IPS-18c (cell line): ENCODE data around the gene CFAP77.

Experiments
- H3K4me3 ChIP-seq: 2 replicates; pipeline ENCODE4 v1.7.0; 2013; ENCODE audit warnings: low read depth, mild to moderate bottlenecking, low read length, moderate library complexity; ENCODE audit not compliant: insufficient read depth
- H3K9me3 ChIP-seq: one replicate; pipeline ENCODE4 v1.6.1; 2013; ENCODE audit warnings: mild to moderate bottlenecking, low read length, moderate library complexity; ENCODE audit not compliant: control insufficient read depth, insufficient read depth

CFAP77 gene

GRCh38 chr9:132609184-132609583 is 199.2 kb downstream of the CFAP77 start:
- Histone ChIP-seq H3K9me3 (peaks cover 2% of the 10 kb centered on the region), H3K4me3 (no peak overlapping the region)

- Histone ChIP-seq H3K9me3 (peaks cover 2% of the 10 kb centered on the region), H3K4me3 (no peak overlapping the region)
Measured at GRCh38 chr9:132609829-132610228, 199.8 kb downstream of the CFAP77 start.

DNA sequence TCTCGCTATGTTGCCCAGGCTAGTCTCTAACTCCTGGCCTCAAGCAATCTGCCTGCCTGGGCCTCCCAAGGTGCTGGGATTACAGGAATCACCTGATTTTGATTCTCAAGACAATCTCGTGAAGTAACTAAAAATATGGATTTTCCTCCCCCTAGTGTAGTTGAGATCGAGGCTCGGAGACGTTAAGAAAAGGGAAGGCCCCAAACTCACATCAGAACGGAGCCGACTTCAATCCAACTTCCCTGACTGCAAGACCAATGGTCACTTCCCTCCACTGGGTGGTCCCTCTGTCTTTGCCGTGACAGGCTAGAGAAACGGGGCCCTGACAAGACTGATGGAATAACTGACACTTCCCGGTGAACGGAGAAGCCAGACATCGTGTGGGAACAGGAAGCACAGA is 200.7 kb downstream of the CFAP77 start:
- no peak overlapping the region for H3K4me3 ChIP-seq
- H3K9me3 ChIP-seq: no peaks in the 10 kb centered on the region

DNA sequence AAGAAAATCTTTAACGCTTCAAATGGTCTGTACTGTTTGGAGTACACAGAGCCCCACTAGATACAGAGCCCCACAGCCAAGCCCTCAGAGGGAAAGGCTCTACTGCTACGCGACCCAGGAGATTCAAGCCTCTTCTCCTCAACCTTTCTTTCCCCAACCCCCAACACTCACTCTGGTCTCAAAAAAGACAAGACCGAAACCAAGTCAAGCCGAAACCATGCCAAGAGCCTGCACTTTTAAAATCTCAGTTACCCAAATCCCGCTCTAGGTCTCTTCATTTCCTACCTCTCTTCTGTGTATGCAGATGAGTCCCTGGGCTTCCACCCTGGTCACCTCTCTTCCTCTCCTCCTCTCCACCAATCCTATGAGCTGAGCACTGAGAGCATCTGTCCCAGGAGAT is 204.3 kb downstream of the CFAP77 start:
- Histone ChIP-seq H3K9me3 (no peaks in the 10 kb centered on the region), H3K4me3 (no peak overlapping the region)

DNA sequence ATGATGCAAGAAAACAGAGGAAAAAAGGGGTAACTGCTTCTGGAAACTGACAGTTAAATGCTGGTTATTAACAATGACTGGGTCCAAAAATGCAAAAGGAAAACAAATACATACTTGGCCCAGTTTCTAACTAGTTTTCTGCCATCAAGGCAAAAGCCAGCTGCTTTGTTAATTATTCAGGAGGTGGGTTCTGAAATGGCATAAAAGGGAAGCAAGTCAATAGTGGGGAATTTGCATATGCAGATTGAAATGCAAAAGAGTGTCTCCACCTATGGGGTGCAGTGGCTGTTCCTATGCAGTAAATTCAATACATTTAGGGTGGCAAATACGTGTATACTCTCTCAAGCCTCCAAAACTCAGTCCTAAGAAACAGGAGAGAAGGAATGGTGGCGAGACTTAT is 205.8 kb downstream of the CFAP77 start:
- Histone ChIP-seq H3K9me3 (no peaks in the 10 kb centered on the region), H3K4me3 (no peak overlapping the region)

- no peaks in the 10 kb centered on the region for H3K9me3 ChIP-seq
- no peak overlapping the region for H3K4me3 ChIP-seq
Measured at GRCh38 chr9:132616725-132617124, 206.7 kb downstream of the CFAP77 start.

GRCh38 chr9:132622159-132622558 is 212.1 kb downstream of the CFAP77 start:
- Histone ChIP-seq H3K4me3 (no peak overlapping the region), H3K9me3 (no peaks in the 10 kb centered on the region)
